ENCODE results near the gene APLP2. TPM values are rescaled to one million over a fixed set of nuclear protein-coding genes. Genes with fewer than 3 reads are reported as not detected.

APLP2 gene
- total RNA-seq, 2 experiments from 2014 or later = 25.5 to 29.8 TPM

DNA sequence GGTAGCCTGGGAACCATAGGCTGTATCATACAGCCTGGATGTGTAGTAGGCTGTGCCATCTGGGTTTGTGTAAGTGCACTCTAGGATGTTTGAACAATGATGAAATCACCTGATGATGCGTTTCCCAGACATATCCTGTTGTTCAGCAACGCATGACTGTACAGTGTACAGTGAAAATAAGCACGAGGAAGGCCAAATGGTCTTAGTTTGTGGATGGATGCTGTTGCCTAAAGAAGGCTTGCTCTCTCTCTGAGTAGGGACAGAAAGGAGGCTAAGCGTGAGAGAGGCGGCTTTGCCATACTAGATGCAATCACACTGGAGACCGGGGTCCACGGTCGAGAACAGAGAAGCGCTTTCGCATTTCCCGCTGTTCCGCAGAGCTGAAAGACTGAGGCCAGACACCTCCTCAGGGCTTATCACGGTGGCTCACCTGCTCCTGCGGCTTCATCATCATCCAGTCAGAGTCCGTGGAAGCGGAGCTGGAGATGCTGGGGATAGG, 27.6 kb upstream of the APLP2 start:
- H3K27me3 Mint-ChIP-seq = peaks cover 5% of the 10 kb centered on the region
- ATAC-seq (no peak), DNase-seq (no peak)
- no peak overlapping the region for H3K27ac Mint-ChIP-seq
- no peaks in the 10 kb centered on the region for H3K36me3 Mint-ChIP-seq (ENCODE audit: low read depth)
- no peaks in the 10 kb centered on the region for H3K4me1 Mint-ChIP-seq (ENCODE audit: low read depth)
- intact Hi-C loops (cut with micrococcal nuclease) = no loop called here
- POLR2A ChIA-PET = no interaction called here
- CTCF ChIA-PET = no interaction called here
- TF ChIP-seq CTCF (IDR thresholded peaks at IDR 0.05) = no peak
- H3K4me3 Mint-ChIP-seq = no peak overlapping the region
- H3K9me3 Mint-ChIP-seq = no peaks in the 10 kb centered on the region

- no peaks in the 10 kb centered on the region for H3K36me3 Mint-ChIP-seq (ENCODE audit: low read depth)
- no peak overlapping the region for H3K4me3 Mint-ChIP-seq
- H3K27ac Mint-ChIP-seq = no peak overlapping the region
- DNase-seq (no peak), ATAC-seq (no peak)
- H3K4me1 Mint-ChIP-seq (ENCODE audit: low read depth) = no peaks in the 10 kb centered on the region
- H3K9me3 Mint-ChIP-seq = no peaks in the 10 kb centered on the region
- H3K27me3 Mint-ChIP-seq = peaks cover 5% of the 10 kb centered on the region
- intact Hi-C loops (cut with micrococcal nuclease) = no loop called here
- ChIA-PET CTCF (no interaction called here), POLR2A (no interaction called here)
- TF ChIP-seq CTCF (IDR thresholded peaks at IDR 0.05) = no peak
These were observed 26.1 kb upstream of the APLP2 start for GRCh38 chr11:130043575-130043974.

DNA sequence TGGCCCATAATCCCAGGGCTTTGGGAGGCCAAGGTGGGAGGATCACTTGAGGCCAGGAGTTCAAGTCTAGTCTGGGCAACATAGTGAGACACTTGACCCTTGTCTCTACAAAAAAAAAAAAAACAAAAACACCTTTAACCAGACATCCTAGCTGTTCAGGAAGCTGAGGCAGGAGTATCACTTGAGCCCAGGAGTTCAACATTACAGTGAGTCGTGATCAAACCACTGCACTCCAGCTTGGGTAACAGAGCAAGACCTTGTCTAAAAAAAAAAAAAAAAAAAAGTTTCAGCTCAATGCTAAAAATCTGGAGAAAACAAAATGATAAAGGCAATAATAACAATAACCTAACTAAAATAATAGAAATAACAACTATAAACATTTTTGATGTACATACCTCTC, 22.6 kb upstream of the APLP2 start:
- Mint-ChIP-seq H3K4me1 (ENCODE audit: low read depth) (no peaks in the 10 kb centered on the region), H3K27ac (no peak overlapping the region), H3K36me3 (ENCODE audit: low read depth) (no peaks in the 10 kb centered on the region), H3K4me3 (no peak overlapping the region), H3K27me3 (peaks cover 3% of the 10 kb centered on the region), H3K9me3 (no peaks in the 10 kb centered on the region)
- intact Hi-C loops (cut with micrococcal nuclease) = no loop called here
- TF ChIP-seq CTCF (IDR thresholded peaks at IDR 0.05) = no peak
- ATAC-seq (no peak), DNase-seq (no peak)
- CTCF ChIA-PET = no interaction called here
- POLR2A ChIA-PET = no interaction called here

GRCh38 chr11:130049328-130049771, 20.3 kb upstream of the APLP2 start:
- ATAC-seq = no peak
- Mint-ChIP-seq H3K27ac (no peak overlapping the region), H3K27me3 (no peaks in the 10 kb centered on the region), H3K4me3 (no peak overlapping the region), H3K36me3 (ENCODE audit: low read depth) (no peaks in the 10 kb centered on the region), H3K4me1 (ENCODE audit: low read depth) (no peaks in the 10 kb centered on the region), H3K9me3 (no peaks in the 10 kb centered on the region)
- CTCF ChIA-PET = no interaction called here
- POLR2A ChIA-PET = no interaction called here
- intact Hi-C loops (cut with micrococcal nuclease) = no loop called here
- no peak for TF ChIP-seq CTCF (IDR thresholded peaks at IDR 0.05)
- no peak for DNase-seq

DNA sequence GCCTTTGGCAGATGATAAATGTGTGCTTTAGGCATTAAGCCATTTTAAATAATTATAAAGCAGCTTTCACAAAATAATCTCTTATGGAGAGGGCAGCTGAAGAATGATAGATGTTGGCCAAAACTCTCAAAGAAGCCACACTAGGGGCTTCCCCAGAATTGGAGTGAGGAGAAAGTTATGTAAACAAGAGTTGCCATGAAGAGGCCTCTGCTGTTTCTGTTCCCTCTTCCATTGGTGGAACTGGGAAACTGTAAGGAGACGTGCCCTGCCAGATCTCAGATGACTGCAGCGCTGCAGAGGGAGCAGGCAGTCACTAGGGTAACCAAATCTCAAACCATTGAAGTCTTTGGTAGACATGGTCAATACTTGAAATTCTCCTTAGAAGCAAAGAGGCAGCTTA, 19.4 kb upstream of the APLP2 start:
- Mint-ChIP-seq H3K36me3 (ENCODE audit: low read depth) (no peaks in the 10 kb centered on the region), H3K27ac (no peak overlapping the region), H3K9me3 (no peaks in the 10 kb centered on the region), H3K4me3 (no peak overlapping the region), H3K4me1 (ENCODE audit: low read depth) (no peaks in the 10 kb centered on the region), H3K27me3 (no peaks in the 10 kb centered on the region)
- intact Hi-C loops (cut with micrococcal nuclease) = no loop called here
- TF ChIP-seq CTCF (IDR thresholded peaks at IDR 0.05) = no peak
- POLR2A ChIA-PET = interaction anchor here (1.0 to 1.2 kb wide), 2 partner anchors 20 to 47 kb away, joined by 3 to 4 read pairs; partner anchors contain the start of genes APLP2 and PRDM10
- no peak for DNase-seq
- no peak for ATAC-seq
- CTCF ChIA-PET = interaction anchor here (1.0 to 1.7 kb wide), 3 partner anchors 10 to 126 kb away, joined by 3 to 5 read pairs (median 3); no protein-coding TSS in a partner anchor

All from activated CD8-positive, alpha-beta T cell treated with anti-CD3 and anti-CD28 coated beads for 36 hours (primary cell).